ENCODE measurements around the gene APOBEC3C.
"Not testable (repeated sequence)": the region's sequence is repeated elsewhere in the genome, so short reads cannot be mapped to it uniquely, and the experiment has no call there.

The APOBEC3C gene

DNA sequence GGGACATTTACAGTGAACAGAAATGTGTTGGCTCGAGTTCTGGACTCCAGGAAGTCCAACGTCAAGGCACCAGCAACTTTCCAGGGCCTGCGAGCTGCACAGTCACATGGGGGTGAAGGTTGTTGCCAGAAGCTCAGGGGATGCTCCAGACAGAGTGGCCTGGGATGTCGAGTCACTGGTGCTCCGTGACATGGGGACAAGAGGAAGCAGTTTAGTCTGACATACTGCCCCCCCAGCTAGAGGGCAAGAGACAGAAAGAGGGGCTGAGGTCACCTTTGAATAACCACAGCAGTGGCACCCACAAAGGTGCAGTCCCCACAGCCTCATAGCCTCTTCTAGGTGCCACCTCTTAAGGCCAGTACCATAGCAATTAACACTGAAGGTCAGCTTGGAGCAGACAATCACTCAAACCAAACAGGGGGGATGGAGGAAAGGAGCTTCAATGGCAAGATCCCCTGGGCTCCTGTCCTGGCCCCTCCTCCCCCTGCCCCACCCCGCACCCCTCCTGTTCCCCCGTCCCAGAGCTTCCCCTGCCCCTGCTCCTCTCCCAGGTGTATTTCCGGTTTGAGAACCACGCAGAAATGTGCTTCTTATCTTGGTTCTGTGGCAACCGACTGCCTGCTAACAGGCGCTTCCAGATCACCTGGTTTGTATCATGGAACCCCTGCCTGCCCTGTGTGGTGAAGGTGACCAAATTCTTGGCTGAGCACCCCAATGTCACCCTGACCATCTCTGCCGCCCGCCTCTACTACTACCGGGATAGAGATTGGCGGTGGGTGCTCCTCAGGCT, 10.7 kb downstream of the APOBEC3C start:
- H3K36me3 ChIP-seq (ENCODE audit: insufficient read depth, low read length), result no peaks in the 10 kb centered on the region
- no peaks in the 10 kb centered on the region for H3K79me2 ChIP-seq (ENCODE audit: control insufficient read depth, insufficient read depth, low read length, unreplicated experiment)
- no peak overlapping the region for H3K4me3 ChIP-seq (ENCODE audit: low read depth, low read length)
- H2AFZ ChIP-seq (ENCODE audit: low read length, unreplicated experiment), result no peak overlapping the region
- H3K4me1 ChIP-seq (ENCODE audit: control insufficient read depth, insufficient read depth, low read length, unreplicated experiment), result no peaks in the 10 kb centered on the region
- H3K27me3 ChIP-seq (ENCODE audit: insufficient read depth, low read length), result no peaks in the 10 kb centered on the region
- no peak overlapping the region for H3K27ac ChIP-seq (ENCODE audit: low read depth, low read length)

DNA sequence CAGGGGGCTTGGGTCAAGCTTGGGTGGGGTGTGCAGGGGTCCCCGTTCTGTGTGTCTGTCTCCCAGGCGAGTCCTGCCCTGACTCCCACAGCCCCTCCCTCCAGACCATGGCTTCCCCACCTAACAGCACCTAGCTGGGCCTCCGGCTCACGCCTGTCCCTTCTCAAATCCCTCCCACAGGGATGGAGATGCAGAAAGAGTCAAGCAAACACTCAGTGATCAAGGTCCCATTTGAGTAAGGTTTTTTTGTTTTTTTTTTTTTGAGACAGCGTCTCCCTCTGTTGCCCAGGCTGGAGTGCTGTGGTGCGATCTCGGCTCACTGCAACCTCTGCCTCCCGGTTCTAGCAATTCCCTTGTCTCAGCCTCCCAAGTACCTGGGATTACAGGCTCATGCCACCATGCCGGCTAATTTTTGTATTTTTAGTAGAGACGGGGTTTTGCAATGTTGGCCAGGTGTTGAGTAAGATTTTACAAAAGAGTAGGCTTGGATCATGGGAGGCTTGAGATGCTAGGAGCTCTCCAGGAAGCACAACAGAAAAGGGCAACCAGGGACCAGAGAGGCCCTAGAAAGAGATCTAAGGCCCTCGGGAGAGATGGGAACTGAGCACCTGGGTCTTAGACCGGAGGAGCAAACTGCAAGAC, 12.6 kb downstream of the APOBEC3C start:
- Histone ChIP-seq H3K4me3 (ENCODE audit: low read depth, low read length) (no peak overlapping the region), H3K4me1 (ENCODE audit: control insufficient read depth, insufficient read depth, low read length, unreplicated experiment) (no peaks in the 10 kb centered on the region), H3K27me3 (ENCODE audit: insufficient read depth, low read length) (no peaks in the 10 kb centered on the region), H3K36me3 (ENCODE audit: insufficient read depth, low read length) (no peaks in the 10 kb centered on the region), H3K79me2 (ENCODE audit: control insufficient read depth, insufficient read depth, low read length, unreplicated experiment) (no peaks in the 10 kb centered on the region), H3K27ac (ENCODE audit: low read depth, low read length) (no peak overlapping the region), H2AFZ (ENCODE audit: low read length, unreplicated experiment) (no peak overlapping the region)

DNA sequence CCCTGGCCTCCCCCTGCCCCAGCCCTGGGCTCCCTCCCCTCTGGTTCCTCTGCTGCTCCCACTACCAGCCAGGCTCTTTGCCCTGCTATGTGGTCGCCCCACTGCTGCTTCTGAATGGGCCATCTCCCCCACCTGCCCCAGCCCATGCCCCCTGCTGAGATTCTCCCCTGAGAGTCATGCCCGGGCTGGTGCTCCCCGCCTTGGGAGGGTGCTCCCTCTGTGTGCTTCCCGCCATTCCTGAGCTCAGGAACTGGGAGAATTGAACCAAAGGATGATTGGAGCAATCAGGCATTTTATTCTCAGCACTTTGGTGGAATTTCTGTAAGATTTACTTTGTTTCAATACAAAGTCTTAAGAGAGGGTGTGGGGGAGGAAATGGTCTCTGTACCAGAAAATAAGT, 13.7 kb downstream of the APOBEC3C start:
- no peaks in the 10 kb centered on the region for H3K79me2 ChIP-seq (ENCODE audit: control insufficient read depth, insufficient read depth, low read length, unreplicated experiment)
- H3K36me3 ChIP-seq (ENCODE audit: insufficient read depth, low read length), result no peaks in the 10 kb centered on the region
- no peak overlapping the region for H3K27ac ChIP-seq (ENCODE audit: low read depth, low read length)
- no peaks in the 10 kb centered on the region for H3K4me1 ChIP-seq (ENCODE audit: control insufficient read depth, insufficient read depth, low read length, unreplicated experiment)
- no peak overlapping the region for H3K4me3 ChIP-seq (ENCODE audit: low read depth, low read length)
- no peaks in the 10 kb centered on the region for H3K27me3 ChIP-seq (ENCODE audit: insufficient read depth, low read length)
- no peak overlapping the region for H2AFZ ChIP-seq (ENCODE audit: low read length, unreplicated experiment)

DNA sequence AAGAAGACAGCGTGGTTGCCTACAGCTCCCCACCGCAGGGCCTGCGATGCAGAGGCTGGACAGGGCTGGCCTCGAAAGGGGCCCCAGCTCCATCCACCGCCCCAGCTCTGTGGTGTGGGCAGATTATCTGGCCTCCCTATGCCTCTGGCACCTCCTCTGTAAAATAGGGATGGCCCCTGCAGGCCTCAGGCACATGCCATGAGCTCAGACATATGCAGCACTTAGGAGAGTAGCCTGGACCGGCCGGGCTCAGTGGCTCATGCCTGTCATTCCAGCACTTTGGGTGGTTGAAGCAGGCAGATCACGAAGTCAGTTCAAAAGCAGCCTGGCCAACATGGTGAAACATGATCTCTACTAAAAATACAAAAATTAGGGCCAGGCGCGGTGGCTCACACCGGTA, 14.2 kb downstream of the APOBEC3C start:
- no peak overlapping the region for H3K27ac ChIP-seq (ENCODE audit: low read depth, low read length)
- no peaks in the 10 kb centered on the region for H3K27me3 ChIP-seq (ENCODE audit: insufficient read depth, low read length)
- H3K4me3 ChIP-seq (ENCODE audit: low read depth, low read length), result no peak overlapping the region
- no peaks in the 10 kb centered on the region for H3K36me3 ChIP-seq (ENCODE audit: insufficient read depth, low read length)
- no peak overlapping the region for H2AFZ ChIP-seq (ENCODE audit: low read length, unreplicated experiment)
- no peaks in the 10 kb centered on the region for H3K79me2 ChIP-seq (ENCODE audit: control insufficient read depth, insufficient read depth, low read length, unreplicated experiment)
- no peaks in the 10 kb centered on the region for H3K4me1 ChIP-seq (ENCODE audit: control insufficient read depth, insufficient read depth, low read length, unreplicated experiment)

DNA sequence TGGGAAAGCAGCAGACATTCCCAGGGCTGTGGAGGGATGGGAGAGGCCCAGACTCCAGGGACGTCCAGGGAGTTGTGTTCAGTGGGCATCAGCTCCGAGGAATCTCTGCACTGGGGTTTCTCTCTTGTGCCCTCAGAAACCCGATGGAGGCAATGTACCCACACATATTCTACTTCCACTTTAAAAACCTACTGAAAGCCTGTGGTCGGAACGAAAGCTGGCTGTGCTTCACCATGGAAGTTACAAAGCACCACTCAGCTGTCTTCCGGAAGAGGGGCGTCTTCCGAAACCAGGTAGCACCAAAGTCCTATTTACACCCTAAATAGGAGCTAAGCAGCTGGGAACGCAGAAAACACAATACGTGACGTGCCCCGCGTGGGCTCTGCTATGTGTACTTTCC, 15.2 kb downstream of the APOBEC3C start:
- no peaks in the 10 kb centered on the region for H3K27me3 ChIP-seq (ENCODE audit: insufficient read depth, low read length)
- no peak overlapping the region for H2AFZ ChIP-seq (ENCODE audit: low read length, unreplicated experiment)
- H3K79me2 ChIP-seq (ENCODE audit: control insufficient read depth, insufficient read depth, low read length, unreplicated experiment), result no peaks in the 10 kb centered on the region
- H3K36me3 ChIP-seq (ENCODE audit: insufficient read depth, low read length), result no peaks in the 10 kb centered on the region
- no peaks in the 10 kb centered on the region for H3K4me1 ChIP-seq (ENCODE audit: control insufficient read depth, insufficient read depth, low read length, unreplicated experiment)
- no peak overlapping the region for H3K4me3 ChIP-seq (ENCODE audit: low read depth, low read length)
- no peak overlapping the region for H3K27ac ChIP-seq (ENCODE audit: low read depth, low read length)

DNA sequence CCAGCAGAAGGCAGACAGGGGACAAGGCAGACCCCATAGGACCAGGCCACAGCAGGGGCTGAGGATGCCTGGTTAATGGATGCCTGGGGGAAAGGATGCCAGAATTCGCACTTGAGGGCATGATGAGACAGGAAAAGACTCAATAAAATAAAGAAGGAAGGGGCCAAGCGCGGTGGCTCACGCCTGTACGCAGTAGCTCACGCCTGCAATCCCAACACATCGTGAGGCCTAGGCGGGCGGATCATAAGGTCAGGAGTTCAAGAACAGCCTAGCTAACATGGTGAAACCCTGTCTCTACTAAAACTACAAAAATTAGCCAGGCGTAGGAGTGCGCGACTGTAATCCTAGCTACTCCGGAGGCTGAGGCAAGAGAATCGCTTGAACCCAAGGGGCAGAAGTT, 16.6 kb downstream of the APOBEC3C start:
- Histone ChIP-seq H3K27me3 (ENCODE audit: insufficient read depth, low read length) (no peaks in the 10 kb centered on the region), H3K27ac (ENCODE audit: low read depth, low read length) (no peak overlapping the region), H3K36me3 (ENCODE audit: insufficient read depth, low read length) (no peaks in the 10 kb centered on the region), H3K4me3 (ENCODE audit: low read depth, low read length) (no peak overlapping the region), H3K4me1 (ENCODE audit: control insufficient read depth, insufficient read depth, low read length, unreplicated experiment) (no peaks in the 10 kb centered on the region), H2AFZ (ENCODE audit: low read length, unreplicated experiment) (no peak overlapping the region), H3K79me2 (ENCODE audit: control insufficient read depth, insufficient read depth, low read length, unreplicated experiment) (no peaks in the 10 kb centered on the region)

DNA sequence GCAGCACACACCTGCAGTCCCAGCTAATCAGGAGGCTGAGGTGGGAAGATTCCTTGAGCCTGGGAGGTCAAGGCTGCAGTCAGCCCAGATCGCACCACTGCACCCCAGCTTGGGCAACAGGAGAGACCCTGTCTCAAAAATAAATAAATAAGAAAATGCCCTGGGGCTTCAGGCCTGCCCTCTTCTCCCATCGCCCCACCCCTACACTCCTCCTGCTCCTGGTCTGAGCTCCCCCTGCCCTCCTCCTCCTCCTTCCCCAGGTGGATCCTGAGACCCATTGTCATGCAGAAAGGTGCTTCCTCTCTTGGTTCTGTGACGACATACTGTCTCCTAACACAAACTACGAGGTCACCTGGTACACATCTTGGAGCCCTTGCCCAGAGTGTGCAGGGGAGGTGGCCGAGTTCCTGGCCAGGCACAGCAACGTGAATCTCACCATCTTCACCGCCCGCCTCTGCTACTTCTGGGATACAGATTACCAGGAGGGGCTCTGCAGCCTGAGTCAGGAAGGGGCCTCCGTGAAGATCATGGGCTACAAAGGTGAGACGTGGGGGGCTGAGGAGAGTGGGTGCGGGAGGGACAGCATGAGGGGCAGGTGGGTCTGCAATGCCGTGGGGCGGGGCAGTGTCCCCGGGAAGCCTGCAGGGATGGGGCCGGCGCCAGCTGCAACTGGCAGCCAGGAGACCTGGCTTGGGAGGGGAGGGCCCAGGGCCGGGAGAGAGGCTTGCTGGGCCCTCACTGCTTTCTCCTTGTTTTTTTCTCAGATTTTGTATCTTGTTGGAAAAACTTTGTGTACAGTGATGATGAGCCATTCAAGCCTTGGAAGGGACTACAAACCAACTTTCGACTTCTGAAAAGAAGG, 17.6 kb downstream of the APOBEC3C start:
- H3K36me3 ChIP-seq (ENCODE audit: insufficient read depth, low read length); H3K4me1 ChIP-seq (ENCODE audit: control insufficient read depth, insufficient read depth, low read length, unreplicated experiment); H3K27me3 ChIP-seq (ENCODE audit: insufficient read depth, low read length); H3K79me2 ChIP-seq (ENCODE audit: control insufficient read depth, insufficient read depth, low read length, unreplicated experiment); H3K27ac ChIP-seq (ENCODE audit: low read depth, low read length); H2AFZ ChIP-seq (ENCODE audit: low read length, unreplicated experiment); H3K4me3 ChIP-seq (ENCODE audit: low read depth, low read length): not testable (repeated sequence)

DNA sequence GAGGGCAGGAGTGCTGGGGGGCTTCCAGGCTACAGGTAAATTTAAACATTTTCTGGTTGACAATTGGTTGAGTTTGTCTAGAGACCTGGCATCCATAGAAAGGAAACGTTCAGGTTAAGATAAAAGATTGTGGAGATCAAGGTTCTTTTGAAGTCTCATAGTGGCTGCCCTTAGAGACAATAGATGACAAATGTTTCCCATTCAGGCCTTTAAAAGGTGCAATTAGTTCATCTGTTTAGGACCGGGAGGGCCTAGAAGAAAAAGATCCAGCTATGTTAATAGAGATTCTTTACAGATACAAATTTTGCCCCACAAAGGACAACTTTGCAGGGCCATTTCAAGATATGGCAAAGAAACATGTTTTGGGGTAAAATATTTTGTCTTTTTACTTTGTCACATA, 23.0 kb downstream of the APOBEC3C start:
- H3K36me3 ChIP-seq (ENCODE audit: insufficient read depth, low read length); H2AFZ ChIP-seq (ENCODE audit: low read length, unreplicated experiment); H3K79me2 ChIP-seq (ENCODE audit: control insufficient read depth, insufficient read depth, low read length, unreplicated experiment); H3K4me1 ChIP-seq (ENCODE audit: control insufficient read depth, insufficient read depth, low read length, unreplicated experiment); H3K27me3 ChIP-seq (ENCODE audit: insufficient read depth, low read length); H3K27ac ChIP-seq (ENCODE audit: low read depth, low read length); H3K4me3 ChIP-seq (ENCODE audit: low read depth, low read length): not testable (repeated sequence)

DNA sequence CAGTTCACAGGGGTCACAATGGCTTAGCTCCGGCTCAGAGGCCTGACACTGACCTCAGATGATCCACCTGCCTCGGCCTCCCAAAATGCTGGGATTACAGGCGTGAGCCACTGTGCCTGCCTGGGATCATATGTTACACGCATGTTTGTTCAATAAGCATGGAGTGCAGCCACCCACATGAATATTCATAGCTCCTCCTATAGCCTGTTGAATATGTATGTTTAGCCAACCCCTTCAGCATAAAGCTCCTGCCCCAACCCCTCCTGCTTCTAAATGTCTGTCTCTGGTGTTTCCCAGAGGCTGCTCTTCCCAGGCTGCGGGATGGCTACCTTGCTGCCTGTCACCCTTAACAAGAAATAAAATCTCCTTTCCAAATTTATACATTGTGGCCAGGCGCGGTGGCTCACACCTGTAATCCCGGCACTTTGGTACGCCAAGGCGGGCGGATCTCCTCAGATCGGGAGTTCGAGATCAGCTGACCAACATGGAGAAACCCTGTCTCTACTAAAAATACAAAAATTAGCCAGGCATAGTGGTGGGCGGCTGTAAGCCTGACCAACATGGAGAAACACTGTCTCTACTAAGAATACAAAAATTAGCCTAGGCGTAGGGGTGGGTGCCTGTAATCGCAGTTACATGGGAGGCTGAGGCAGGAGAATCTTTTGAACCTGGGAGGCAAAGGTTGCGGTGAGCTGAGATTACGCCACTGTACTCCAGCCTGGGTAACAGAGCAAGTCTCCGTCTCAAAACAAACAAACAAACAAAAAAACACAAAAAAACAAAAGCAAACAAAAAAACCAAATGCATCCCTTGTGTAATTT, 25.5 kb downstream of the APOBEC3C start:
- no peaks in the 10 kb centered on the region for H3K36me3 ChIP-seq (ENCODE audit: insufficient read depth, low read length)
- H3K27me3 ChIP-seq (ENCODE audit: insufficient read depth, low read length), result no peaks in the 10 kb centered on the region
- no peak overlapping the region for H2AFZ ChIP-seq (ENCODE audit: low read length, unreplicated experiment)
- no peaks in the 10 kb centered on the region for H3K4me1 ChIP-seq (ENCODE audit: control insufficient read depth, insufficient read depth, low read length, unreplicated experiment)
- H3K79me2 ChIP-seq (ENCODE audit: control insufficient read depth, insufficient read depth, low read length, unreplicated experiment), result peaks cover 10% of the 10 kb centered on the region
- H3K27ac ChIP-seq (ENCODE audit: low read depth, low read length), result no peak overlapping the region
- no peak overlapping the region for H3K4me3 ChIP-seq (ENCODE audit: low read depth, low read length)

DNA sequence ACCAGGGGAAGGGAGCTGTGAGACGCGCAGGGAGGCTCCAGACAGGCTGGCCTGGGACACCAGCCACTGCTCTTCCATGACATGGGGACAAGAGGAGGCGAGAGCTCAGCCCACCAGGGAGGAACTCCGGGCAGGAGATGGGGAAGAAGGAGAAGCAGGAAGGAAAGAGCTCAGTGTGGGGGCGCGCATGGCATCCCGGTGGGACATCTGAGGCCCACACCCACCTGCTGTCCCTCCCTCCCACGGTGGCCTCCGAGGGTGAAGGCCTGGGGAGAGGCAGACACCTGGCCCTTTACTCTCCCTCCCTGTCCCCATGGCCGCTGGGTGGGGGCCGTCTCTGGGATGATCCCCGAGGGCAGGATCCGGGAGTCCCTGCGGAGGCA, 26.1 kb downstream of the APOBEC3C start:
- H3K79me2 ChIP-seq (ENCODE audit: control insufficient read depth, insufficient read depth, low read length, unreplicated experiment), result peaks cover 10% of the 10 kb centered on the region
- not testable (repeated sequence) for H3K27ac ChIP-seq (ENCODE audit: low read depth, low read length); H3K27me3 ChIP-seq (ENCODE audit: insufficient read depth, low read length); H3K4me1 ChIP-seq (ENCODE audit: control insufficient read depth, insufficient read depth, low read length, unreplicated experiment); H3K4me3 ChIP-seq (ENCODE audit: low read depth, low read length); H3K36me3 ChIP-seq (ENCODE audit: insufficient read depth, low read length); H2AFZ ChIP-seq (ENCODE audit: low read length, unreplicated experiment)

All from ACC112 (cell line).